H1 (cell line): ENCODE measurements around the gene KLHL9. TPM values are rescaled to one million over a fixed set of nuclear protein-coding genes. Genes with fewer than 3 reads are reported as not detected.

Source experiments
- CTCF ChIA-PET: fragments of 300-600 bp; sonication (Branson Sonifier 250); formaldehyde crosslinking; loops from one replicate; lab custom pipeline; 2021; ENCODE audit not compliant: partially characterized antibody; lab: Charles Lee
- POLR2A ChIA-PET: fragments of 300-600 bp; sonication (Branson Sonifier 250); formaldehyde crosslinking; loops from one replicate; lab custom pipeline; 2021; ENCODE audit warnings: inconsistent platforms; ENCODE audit not compliant: partially characterized antibody; lab: Charles Lee
- DNase-seq, 2 experiments: peaks; one replicate each; pipeline versions ENCODE4 v3.0.0 to v3.0.0-alpha.2; 2010 to 2022; ENCODE audit warnings: low spot score in 2 of 2, low read depth in 1 of 2, mixed read lengths in 1 of 2
- FAIRE-seq: peaks from 2 replicates; lab custom pipeline; 2011; peaks lifted over from hg19 to GRCh38; lab: Jason Lieb, UNC
- H2AFZ ChIP-seq: 2 replicates; pipeline ENCODE4 v1.8.1; 2012; ENCODE audit warnings: low read length, inconsistent platforms
- H2AK5ac ChIP-seq: 2 replicates; pipeline ENCODE4 v1.6.1; 2013; ENCODE audit warnings: low read depth, low read length
- H2BK120ac ChIP-seq: replicated peaks from 2 replicates; pipeline ENCODE3; 2013; ENCODE audit warnings: low read depth, low read length, inconsistent platforms
- H2BK12ac ChIP-seq: 2 replicates; pipeline ENCODE4 v1.6.1; 2013; ENCODE audit warnings: low read depth, low read length
- H2BK15ac ChIP-seq: 2 replicates; pipeline ENCODE4 v1.6.1; 2013; ENCODE audit warnings: low read length
- H2BK20ac ChIP-seq: 2 replicates; pipeline ENCODE4 v1.6.1; 2013; ENCODE audit warnings: low read length
- H2BK5ac ChIP-seq: 2 replicates; pipeline ENCODE4 v1.6.1; 2013; ENCODE audit warnings: low read depth, low read length
- H3K14ac ChIP-seq: 2 replicates; pipeline ENCODE4 v1.6.1; 2013; ENCODE audit warnings: inconsistent platforms; ENCODE audit not compliant: insufficient read length
- H3K18ac ChIP-seq: 2 replicates; pipeline ENCODE4 v1.6.1; 2013; ENCODE audit warnings: low read length; ENCODE audit errors: extremely low read depth
- H3K23ac ChIP-seq: 2 replicates; pipeline ENCODE4 v1.6.1; 2013; ENCODE audit warnings: inconsistent platforms; ENCODE audit not compliant: insufficient read length
- H3K23me2 ChIP-seq: 2 replicates; pipeline ENCODE4 v1.6.1; 2013; ENCODE audit warnings: low read depth, low read length
- H3K27ac ChIP-seq: 2 replicates; pipeline ENCODE4 v1.6.1; 2011; ENCODE audit warnings: low read depth, low read length, inconsistent platforms
- H3K27me3 ChIP-seq, 4 experiments: replicated peaks in 1 of 4; 1 replicate in 1 of 4; 2 replicates in 3 of 4; pipeline versions ENCODE4 v1.6.1 to v1.8.1; 2011 to 2013; ENCODE audit warnings: low read length in 3 of 4, mild to moderate bottlenecking in 3 of 4, inconsistent platforms in 2 of 4, mixed read lengths in 2 of 4, moderate library complexity in 1 of 4; ENCODE audit not compliant: control insufficient read depth in 3 of 4, insufficient read depth in 3 of 4; ENCODE audit errors: extremely low read depth in 1 of 4
- H3K36me3 ChIP-seq, 4 experiments: 2 replicates each; pipeline versions ENCODE4 v1.6.1 to v1.8.1; 2011 to 2013; ENCODE audit warnings: mild to moderate bottlenecking in 4 of 4, low read length in 3 of 4, moderate library complexity in 2 of 4, control low read depth in 1 of 4, inconsistent platforms in 1 of 4; ENCODE audit not compliant: insufficient read depth in 4 of 4, control insufficient read depth in 2 of 4
- H3K4ac ChIP-seq: replicated peaks from 2 replicates; pipeline ENCODE3; 2013; ENCODE audit warnings: low read length, low read depth, mixed read lengths, inconsistent platforms; ENCODE audit not compliant: insufficient read length
- H3K4me1 ChIP-seq, 4 experiments: replicated peaks in 1 of 4; 1 replicate in 1 of 4; 2 replicates in 3 of 4; pipeline versions ENCODE4 v1.6.1 to v1.8.1; 2011 to 2013; ENCODE audit warnings: low read length in 3 of 4, inconsistent platforms in 2 of 4, mixed read lengths in 1 of 4; ENCODE audit not compliant: insufficient read depth in 4 of 4, control insufficient read depth in 3 of 4
- H3K4me2 ChIP-seq, 2 experiments: 2 replicates each; pipeline versions ENCODE4 v1.6.1 to v1.8.1; 2011 to 2013; ENCODE audit warnings: low read depth in 2 of 2, low read length in 2 of 2, control low read depth in 1 of 2, inconsistent platforms in 1 of 2, mild to moderate bottlenecking in 1 of 2; ENCODE audit not compliant: insufficient read depth in 1 of 2
- H3K4me3 ChIP-seq, 4 experiments: fragments of 200-600, 300-600 bp in 1 of 4; sonication (generic), shearing (Covaris generic), sonication (Bioruptor Twin) in 1 of 4; 2 replicates each; pipeline versions ENCODE4 v1.5.1 to v1.8.1; 2011 to 2016; ENCODE audit warnings: low read length in 4 of 4, low read depth in 3 of 4, control low read depth in 2 of 4, inconsistent platforms in 2 of 4, mild to moderate bottlenecking in 2 of 4, mixed read lengths in 1 of 4, moderate library complexity in 1 of 4; ENCODE audit not compliant: insufficient read depth in 2 of 4; ENCODE audit errors: extremely low read depth in 1 of 4
- H3K56ac ChIP-seq: replicated peaks from 2 replicates; pipeline ENCODE3; 2013; ENCODE audit warnings: low read depth, mild to moderate bottlenecking, mixed read lengths, low read length, inconsistent platforms; ENCODE audit not compliant: insufficient read length
- H3K79me1 ChIP-seq: 2 replicates; pipeline ENCODE4 v1.6.1; 2013; ENCODE audit warnings: low read depth, low read length, control low read depth
- H3K79me2 ChIP-seq, 2 experiments: 2 replicates each; pipeline versions ENCODE4 v1.6.1 to v1.8.1; 2012 to 2013; ENCODE audit warnings: low read length in 2 of 2, mild to moderate bottlenecking in 2 of 2, inconsistent platforms in 1 of 2; ENCODE audit not compliant: insufficient read depth in 2 of 2, control insufficient read depth in 1 of 2
- H3K9ac ChIP-seq, 4 experiments: replicated peaks in 1 of 4; 1 replicate in 1 of 4; 2 replicates in 3 of 4; pipeline versions ENCODE4 v1.6.1 to v1.8.1; 2011 to 2013; ENCODE audit warnings: low read depth in 3 of 4, low read length in 3 of 4, control low read depth in 2 of 4, mild to moderate bottlenecking in 2 of 4, moderate library complexity in 2 of 4, inconsistent platforms in 1 of 4; ENCODE audit errors: extremely low read depth in 1 of 4
- H3K9me3 ChIP-seq, 2 experiments: 2 replicates each; pipeline versions ENCODE4 v1.6.1 to v1.8.1; 2012 to 2013; ENCODE audit warnings: mild to moderate bottlenecking in 2 of 2, moderate library complexity in 2 of 2, control low read depth in 1 of 2, inconsistent platforms in 1 of 2, low read depth in 1 of 2, low read length in 1 of 2, mixed read lengths in 1 of 2; ENCODE audit not compliant: insufficient read depth in 2 of 2
- H4K20me1 ChIP-seq, 2 experiments: replicated peaks in 1 of 2; 2 replicates each; pipeline versions ENCODE3 to v1.8.1; 2011 to 2013; ENCODE audit warnings: inconsistent platforms in 2 of 2, low read length in 2 of 2, mild to moderate bottlenecking in 1 of 2; ENCODE audit not compliant: insufficient read depth in 2 of 2, control insufficient read depth in 1 of 2
- H4K5ac ChIP-seq: 2 replicates; pipeline ENCODE4 v1.6.1; 2013; ENCODE audit warnings: low read length, low read depth, mixed read lengths, inconsistent platforms; ENCODE audit not compliant: insufficient read length
- H4K8ac ChIP-seq: 2 replicates; pipeline ENCODE4 v1.8.0; 2013; ENCODE audit warnings: mild to moderate bottlenecking, moderate library complexity, low read length, inconsistent platforms; ENCODE audit not compliant: insufficient read depth; ENCODE audit errors: extremely low read depth
- H4K91ac ChIP-seq: replicated peaks from 2 replicates; pipeline ENCODE3; 2013; ENCODE audit warnings: low read length, mixed read lengths, inconsistent platforms; ENCODE audit not compliant: insufficient read length
- CEBPB ChIP-seq: IDR thresholded peaks from 2 replicates; pipeline ENCODE4 v1.6.1; 2012; ENCODE audit warnings: low read depth, low read length
- EZH2 ChIP-seq: fragments of 200-600 bp; sonication (generic); IDR thresholded peaks from 2 replicates; pipeline ENCODE4 v1.7.1; 2012; ENCODE audit warnings: low read depth, mild to moderate bottlenecking, moderate library complexity, low read length, inconsistent platforms; ENCODE audit not compliant: severe bottlenecking
- RNF2 ChIP-seq: fragments of 200-900, 300-1000 bp; sonication (generic); IDR thresholded peaks from 2 replicates; pipeline ENCODE4 v1.7.1; 2016; ENCODE audit warnings: borderline replicate concordance, low read depth, mild to moderate bottlenecking, antibody characterized with exemption, low read length; ENCODE audit not compliant: poor library complexity, severe bottlenecking; ENCODE audit errors: missing control alignments
- SP2 ChIP-seq: IDR thresholded peaks from 2 replicates; pipeline ENCODE4 v1.6.1; 2012; ENCODE audit warnings: mild to moderate bottlenecking, low read length, inconsistent platforms
- SRF ChIP-seq: IDR thresholded peaks from 2 replicates; pipeline ENCODE4 v1.6.1; 2011; ENCODE audit warnings: mild to moderate bottlenecking, low read depth, low read length, moderate library complexity
- TAF7 ChIP-seq: optimal IDR thresholded peaks from 2 replicates; pipeline ENCODE3; 2011; ENCODE audit warnings: low read depth, mild to moderate bottlenecking, inconsistent platforms, low read length, moderate library complexity, borderline replicate concordance
- ZNF274 ChIP-seq: IDR thresholded peaks from 2 replicates; pipeline ENCODE4 v1.7.0; 2012; ENCODE audit warnings: low read length, borderline replicate concordance; ENCODE audit errors: extremely low read depth
- WGBS, 2 experiments: shearing (Covaris generic) in 1 of 2; methylation state at CpG; one replicate each; pipeline versions ENCODE4 v1.1.6 to v1.1.7; 2013 to 2015; ENCODE audit warnings: low lambda C conversion rate in 2 of 2, mixed read lengths in 2 of 2, inconsistent platforms in 1 of 2, low coverage in 1 of 2, missing lambda C conversion rate in 1 of 2; ENCODE audit not compliant: insufficient replicate concordance in 2 of 2, insufficient coverage in 1 of 2, insufficient read length in 1 of 2; ENCODE audit errors: extremely low coverage in 1 of 2, missing lambda C conversion rate in 1 of 2; 5-methylcytosine and 5-hydroxymethylcytosine counted together
- polyA plus RNA-seq, 7 experiments: library from polyadenylated mRNA; depleted of rRNA in 3 of 7; stranded (reverse) in 5 of 7; unstranded in 2 of 7; fragments of >200 nt in 5 of 7; fragments of 200-250 nt in 2 of 7; gene quantifications; 1 replicate in 5 of 7; 2 replicates in 1 of 7; 4 replicates in 1 of 7; pipeline versions ENCODE4 v1.2.1 to v1.2.3, GENCODE V29; 2011 to 2013; ENCODE audit warnings: missing spikeins in 2 of 7, mixed read lengths in 2 of 7
- total RNA-seq: library from RNA; stranded (reverse); fragmentation: NEBNext Ultra II Directional; extraction: Animal tissue kit (Norgen Biotek cat#: 25700); gene quantifications from 2 replicates; pipeline ENCODE4 v1.2.1, GENCODE V29; 2021
- TF ChIP-seq, protein P1 (sequence below): IDR thresholded peaks from 2 replicates; pipeline ENCODE4 v1.6.1; 2012; ENCODE audit warnings: inconsistent platforms

Gene KLHL9
- total and polyA plus RNA-seq, 2 of the 8 experiments (the other 6 are each of a cell fraction or from before 2014, with no cell fraction given), result 4.9 to 15.7 TPM

DNA sequence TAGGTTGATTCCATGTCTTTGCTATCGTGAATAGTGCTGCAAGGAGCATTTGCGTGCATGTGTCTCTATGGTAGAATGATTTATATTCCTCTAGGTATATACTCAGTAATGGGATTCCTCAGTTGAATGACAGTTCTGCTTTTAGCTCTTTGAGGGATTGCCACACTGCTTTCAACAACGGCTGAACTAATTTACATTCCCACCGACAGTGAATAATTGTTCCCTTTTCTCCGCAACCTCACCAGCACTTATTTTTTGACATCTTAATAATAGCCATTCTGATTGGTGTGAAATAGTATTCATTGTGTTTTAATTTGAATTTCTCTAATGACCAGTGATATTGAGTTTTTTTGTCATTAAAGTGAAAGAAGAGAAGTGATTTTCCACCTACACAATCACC lies 48.5 kb downstream of the KLHL9 start:
- no peak overlapping the region for H2BK20ac ChIP-seq
- no peak overlapping the region for H2AFZ ChIP-seq
- H3K4me1 ChIP-seq, result no peaks in the 10 kb centered on the region
- H3K18ac ChIP-seq, result no peak overlapping the region
- H2BK120ac ChIP-seq, result no peak overlapping the region
- H3K4ac ChIP-seq, result no peak overlapping the region
- H3K4me3 ChIP-seq, result no peak overlapping the region
- no peaks in the 10 kb centered on the region for H3K9me3 ChIP-seq
- H4K91ac ChIP-seq, result no peak overlapping the region
- no peak overlapping the region for H2BK5ac ChIP-seq
- H3K9ac ChIP-seq, result no peak overlapping the region
- H3K4me2 ChIP-seq, result no peak overlapping the region
- ChIA-PET POLR2A (no interaction called here), CTCF (no interaction called here)
- no peaks in the 10 kb centered on the region for H3K79me2 ChIP-seq
- no peak overlapping the region for H2BK12ac ChIP-seq
- DNase-seq (no peak), FAIRE-seq (no peak)
- no peak overlapping the region for H4K8ac ChIP-seq
- no peak overlapping the region for H4K5ac ChIP-seq
- no peak overlapping the region for H3K14ac ChIP-seq
- no peaks in the 10 kb centered on the region for H3K23me2 ChIP-seq
- H3K36me3 ChIP-seq, result no peaks in the 10 kb centered on the region
- no peak overlapping the region for H3K23ac ChIP-seq
- no peaks in the 10 kb centered on the region for H3K79me1 ChIP-seq
- no peak overlapping the region for H2AK5ac ChIP-seq
- 86% methylated on average over 5 of the region's 5 CpGs; no CpG with 5 or more reads in 1 of the 2 experiments for WGBS, 2 experiments
- H4K20me1 ChIP-seq, result no peaks in the 10 kb centered on the region
- TF ChIP-seq SP2 (no peak), ZNF274 (no peak), SRF (no peak), EZH2 (no peak), TAF7 (no peak), CEBPB (no peak), RNF2 (no peak)
- TF ChIP-seq, protein P1, sequence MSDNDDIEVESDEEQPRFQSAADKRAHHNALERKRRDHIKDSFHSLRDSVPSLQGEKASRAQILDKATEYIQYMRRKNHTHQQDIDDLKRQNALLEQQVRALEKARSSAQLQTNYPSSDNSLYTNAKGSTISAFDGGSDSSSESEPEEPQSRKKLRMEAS, result no peak
- no peak overlapping the region for H2BK15ac ChIP-seq
- H3K56ac ChIP-seq, result no peak overlapping the region
- H3K27me3 ChIP-seq, result no peaks in the 10 kb centered on the region; a peak in 1 of 7 replicates
- H3K27ac ChIP-seq, result no peak overlapping the region
